ENCODE data around the gene ANO2. TPM values are rescaled to one million over a fixed set of nuclear protein-coding genes. Genes with fewer than 3 reads are reported as not detected.

Gene ANO2
- polyA plus RNA-seq, 1 donor from 2014 or later, result 1.8 TPM

DNA sequence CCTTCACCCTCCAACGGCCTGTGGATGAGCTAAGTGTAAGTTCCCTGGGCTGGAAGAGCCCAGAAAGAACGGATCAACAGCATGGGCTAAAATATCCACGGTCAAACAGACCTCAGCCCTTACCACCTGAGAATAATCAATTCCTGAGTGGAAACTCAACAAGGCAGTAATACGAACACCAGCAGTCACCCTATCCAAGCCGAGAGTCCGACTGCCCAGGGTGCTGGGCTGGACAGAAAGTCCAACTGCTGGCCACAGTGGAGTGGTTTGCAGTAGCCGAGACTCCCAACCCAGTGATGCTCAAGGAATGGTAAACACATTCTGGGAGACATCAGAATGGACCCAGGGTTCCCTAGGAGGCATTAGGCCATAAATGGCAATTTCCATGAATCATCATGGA is 36.8 kb downstream of the ANO2 start:
- TF ChIP-seq, protein P1, sequence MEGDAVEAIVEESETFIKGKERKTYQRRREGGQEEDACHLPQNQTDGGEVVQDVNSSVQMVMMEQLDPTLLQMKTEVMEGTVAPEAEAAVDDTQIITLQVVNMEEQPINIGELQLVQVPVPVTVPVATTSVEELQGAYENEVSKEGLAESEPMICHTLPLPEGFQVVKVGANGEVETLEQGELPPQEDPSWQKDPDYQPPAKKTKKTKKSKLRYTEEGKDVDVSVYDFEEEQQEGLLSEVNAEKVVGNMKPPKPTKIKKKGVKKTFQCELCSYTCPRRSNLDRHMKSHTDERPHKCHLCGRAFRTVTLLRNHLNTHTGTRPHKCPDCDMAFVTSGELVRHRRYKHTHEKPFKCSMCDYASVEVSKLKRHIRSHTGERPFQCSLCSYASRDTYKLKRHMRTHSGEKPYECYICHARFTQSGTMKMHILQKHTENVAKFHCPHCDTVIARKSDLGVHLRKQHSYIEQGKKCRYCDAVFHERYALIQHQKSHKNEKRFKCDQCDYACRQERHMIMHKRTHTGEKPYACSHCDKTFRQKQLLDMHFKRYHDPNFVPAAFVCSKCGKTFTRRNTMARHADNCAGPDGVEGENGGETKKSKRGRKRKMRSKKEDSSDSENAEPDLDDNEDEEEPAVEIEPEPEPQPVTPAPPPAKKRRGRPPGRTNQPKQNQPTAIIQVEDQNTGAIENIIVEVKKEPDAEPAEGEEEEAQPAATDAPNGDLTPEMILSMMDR (IDR thresholded peaks at IDR 0.05; ENCODE audit: poor library complexity, severe bottlenecking), result no peak
- no peak for TF ChIP-seq TAF1 (IDR thresholded peaks at IDR 0.05; ENCODE audit: low read depth)
- no peak for TF ChIP-seq EP300 (conservative IDR thresholded peaks at IDR 0.05; ENCODE audit: poor library complexity, severe bottlenecking)
- no peak for TF ChIP-seq EZH2 (IDR thresholded peaks at IDR 0.05; ENCODE audit: borderline replicate concordance, insufficient read depth, low read length, poor library complexity, severe bottlenecking)
- TF ChIP-seq RAD21 (conservative IDR thresholded peaks at IDR 0.05), result no peak
- TF ChIP-seq MXI1 (conservative IDR thresholded peaks at IDR 0.05; ENCODE audit: poor library complexity, severe bottlenecking), result no peak
- TF ChIP-seq, protein P2, sequence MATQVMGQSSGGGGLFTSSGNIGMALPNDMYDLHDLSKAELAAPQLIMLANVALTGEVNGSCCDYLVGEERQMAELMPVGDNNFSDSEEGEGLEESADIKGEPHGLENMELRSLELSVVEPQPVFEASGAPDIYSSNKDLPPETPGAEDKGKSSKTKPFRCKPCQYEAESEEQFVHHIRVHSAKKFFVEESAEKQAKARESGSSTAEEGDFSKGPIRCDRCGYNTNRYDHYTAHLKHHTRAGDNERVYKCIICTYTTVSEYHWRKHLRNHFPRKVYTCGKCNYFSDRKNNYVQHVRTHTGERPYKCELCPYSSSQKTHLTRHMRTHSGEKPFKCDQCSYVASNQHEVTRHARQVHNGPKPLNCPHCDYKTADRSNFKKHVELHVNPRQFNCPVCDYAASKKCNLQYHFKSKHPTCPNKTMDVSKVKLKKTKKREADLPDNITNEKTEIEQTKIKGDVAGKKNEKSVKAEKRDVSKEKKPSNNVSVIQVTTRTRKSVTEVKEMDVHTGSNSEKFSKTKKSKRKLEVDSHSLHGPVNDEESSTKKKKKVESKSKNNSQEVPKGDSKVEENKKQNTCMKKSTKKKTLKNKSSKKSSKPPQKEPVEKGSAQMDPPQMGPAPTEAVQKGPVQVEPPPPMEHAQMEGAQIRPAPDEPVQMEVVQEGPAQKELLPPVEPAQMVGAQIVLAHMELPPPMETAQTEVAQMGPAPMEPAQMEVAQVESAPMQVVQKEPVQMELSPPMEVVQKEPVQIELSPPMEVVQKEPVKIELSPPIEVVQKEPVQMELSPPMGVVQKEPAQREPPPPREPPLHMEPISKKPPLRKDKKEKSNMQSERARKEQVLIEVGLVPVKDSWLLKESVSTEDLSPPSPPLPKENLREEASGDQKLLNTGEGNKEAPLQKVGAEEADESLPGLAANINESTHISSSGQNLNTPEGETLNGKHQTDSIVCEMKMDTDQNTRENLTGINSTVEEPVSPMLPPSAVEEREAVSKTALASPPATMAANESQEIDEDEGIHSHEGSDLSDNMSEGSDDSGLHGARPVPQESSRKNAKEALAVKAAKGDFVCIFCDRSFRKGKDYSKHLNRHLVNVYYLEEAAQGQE (IDR thresholded peaks at IDR 0.05; ENCODE audit: borderline replicate concordance), result no peak
- TF ChIP-seq SMC3 (conservative IDR thresholded peaks at IDR 0.05; ENCODE audit: poor library complexity), result no peak
- TF ChIP-seq POLR2AphosphoS5 (IDR thresholded peaks at IDR 0.05), result no peak

DNA sequence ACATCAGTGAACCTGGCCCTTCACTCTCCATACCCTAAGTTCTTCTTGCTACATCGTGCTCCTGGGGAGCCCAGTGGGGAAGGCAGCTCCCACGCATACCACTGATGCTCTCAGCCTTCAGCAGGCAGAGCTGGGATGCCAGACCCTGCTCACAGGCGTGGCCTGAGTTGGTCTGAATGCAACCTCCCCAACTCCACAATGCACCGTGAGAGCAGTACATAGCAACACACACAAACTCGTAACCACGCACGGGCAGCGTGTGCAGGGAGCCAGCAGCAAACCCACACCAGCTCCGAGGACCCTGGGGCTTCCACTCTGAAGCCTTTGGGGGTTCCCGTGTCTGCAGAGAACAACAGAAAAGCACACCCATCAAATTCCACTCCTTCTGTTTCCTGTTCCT is 37.3 kb downstream of the ANO2 start:
- Histone ChIP-seq H3K36me3 (ENCODE audit: insufficient read depth, low read length) (no peaks in the 10 kb centered on the region), H3K9me3 (ENCODE audit: low read length) (no peaks in the 10 kb centered on the region), H3K79me2 (replicated peaks; ENCODE audit: insufficient read depth, low read length) (no peaks in the 10 kb centered on the region), H3K9ac (ENCODE audit: low read length) (no peak overlapping the region), H3K9me2 (ENCODE audit: insufficient read depth, low read length) (no peaks in the 10 kb centered on the region), H3K27me3 (ENCODE audit: insufficient read depth, low read depth, low read length) (no peaks in the 10 kb centered on the region), H3K4me3 (ENCODE audit: low read length) (no peak overlapping the region), H4K20me1 (ENCODE audit: insufficient read depth) (no peaks in the 10 kb centered on the region), H3K27ac (ENCODE audit: low read length) (no peak overlapping the region), H3K4me2 (ENCODE audit: low read length) (no peak overlapping the region), H2AFZ (ENCODE audit: low read depth, low read length) (no peak overlapping the region), H3F3A (ENCODE audit: insufficient read depth, low read length, poor library complexity, severe bottlenecking) (no peaks in the 10 kb centered on the region)
- TF ChIP-seq, protein P1 (IDR thresholded peaks at IDR 0.05; ENCODE audit: poor library complexity, severe bottlenecking), result no peak
- TF ChIP-seq, protein P2 (IDR thresholded peaks at IDR 0.05; ENCODE audit: borderline replicate concordance), result no peak
- TF ChIP-seq EZH2 (IDR thresholded peaks at IDR 0.05; ENCODE audit: borderline replicate concordance, insufficient read depth, low read length, poor library complexity, severe bottlenecking) (no peak), EP300 (conservative IDR thresholded peaks at IDR 0.05; ENCODE audit: poor library complexity, severe bottlenecking) (no peak), POLR2AphosphoS5 (IDR thresholded peaks at IDR 0.05) (no peak), RAD21 (conservative IDR thresholded peaks at IDR 0.05) (no peak)

More for the DNA sequence above, 36.8 kb downstream of the ANO2 start:
- Histone ChIP-seq H3K79me2 (replicated peaks; ENCODE audit: insufficient read depth, low read length) (no peaks in the 10 kb centered on the region), H2AFZ (ENCODE audit: low read depth, low read length) (no peak overlapping the region), H4K20me1 (ENCODE audit: insufficient read depth) (no peaks in the 10 kb centered on the region), H3K9me2 (ENCODE audit: insufficient read depth, low read length) (no peaks in the 10 kb centered on the region), H3F3A (ENCODE audit: insufficient read depth, low read length, poor library complexity, severe bottlenecking) (no peaks in the 10 kb centered on the region), H3K4me3 (ENCODE audit: low read length) (no peak overlapping the region), H3K4me2 (ENCODE audit: low read length) (no peak overlapping the region), H3K36me3 (ENCODE audit: insufficient read depth, low read length) (no peaks in the 10 kb centered on the region), H3K9me3 (ENCODE audit: low read length) (no peaks in the 10 kb centered on the region), H3K27me3 (ENCODE audit: insufficient read depth, low read depth, low read length) (no peaks in the 10 kb centered on the region), H3K27ac (ENCODE audit: low read length) (no peak overlapping the region), H3K9ac (ENCODE audit: low read length) (no peak overlapping the region)

Data from neural cell (in vitro differentiated cells).